TTC549 (cell line): ENCODE measurements around the gene LRRTM4.

Experiments used
- FAIRE-seq: peaks from 2 replicates; lab custom pipeline; 2012; peaks lifted over from hg19 to GRCh38; lab: Jason Lieb, UNC

The LRRTM4 gene

GRCh38 chr2:76985387-76986136 is 536.6 kb downstream of the LRRTM4 start:
- no peak for FAIRE-seq

- FAIRE-seq, result no peak
Observed at GRCh38 chr2:76984359-76984758, 537.8 kb downstream of the LRRTM4 start.

GRCh38 chr2:76980067-76980787 is 541.9 kb downstream of the LRRTM4 start:
- no peak for FAIRE-seq

- FAIRE-seq, result no peak
Observed at GRCh38 chr2:76977846-76978727, 544.1 kb downstream of the LRRTM4 start.

- no peak for FAIRE-seq
Observed at GRCh38 chr2:76975752-76976151, 546.4 kb downstream of the LRRTM4 start.

DNA sequence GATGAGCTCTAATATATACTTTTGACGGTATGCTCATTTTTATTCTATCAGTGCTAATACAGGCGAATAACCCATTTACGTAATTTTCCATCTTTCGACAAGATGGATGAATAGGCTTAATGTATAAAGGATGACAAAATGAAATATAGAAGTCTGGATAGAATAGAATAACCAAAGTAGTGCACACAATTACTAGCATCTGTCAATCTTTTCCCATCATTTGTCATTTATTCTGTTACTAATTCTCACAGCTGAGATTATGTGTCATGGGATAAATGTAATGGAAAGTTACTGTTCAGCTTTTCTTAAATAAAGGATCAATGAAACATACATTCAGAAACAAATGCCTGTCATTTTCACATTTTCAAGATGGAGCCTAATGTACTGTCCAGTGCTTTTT is 548.6 kb downstream of the LRRTM4 start:
- FAIRE-seq, result no peak

DNA sequence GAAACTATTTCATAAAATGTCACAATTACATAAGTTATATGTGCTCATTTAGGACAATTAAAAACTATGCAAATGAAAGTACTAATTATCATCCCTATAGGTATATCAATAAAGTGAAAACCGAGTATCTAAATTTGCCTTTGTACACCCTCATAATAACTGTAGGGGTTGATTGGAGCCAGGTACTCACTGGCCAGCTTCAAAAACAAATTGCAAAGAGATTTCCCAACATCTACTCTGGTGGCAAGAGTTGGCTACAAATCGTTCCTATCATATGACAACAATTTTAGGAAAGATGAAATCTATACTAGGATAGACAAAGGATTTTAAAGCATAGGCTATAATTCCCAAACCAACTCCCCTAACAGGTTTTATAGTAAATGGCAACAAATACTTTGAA is 556.4 kb downstream of the LRRTM4 start:
- FAIRE-seq, result no peak

GRCh38 chr2:76958749-76959148 is 563.4 kb downstream of the LRRTM4 start:
- FAIRE-seq, result no peak

DNA sequence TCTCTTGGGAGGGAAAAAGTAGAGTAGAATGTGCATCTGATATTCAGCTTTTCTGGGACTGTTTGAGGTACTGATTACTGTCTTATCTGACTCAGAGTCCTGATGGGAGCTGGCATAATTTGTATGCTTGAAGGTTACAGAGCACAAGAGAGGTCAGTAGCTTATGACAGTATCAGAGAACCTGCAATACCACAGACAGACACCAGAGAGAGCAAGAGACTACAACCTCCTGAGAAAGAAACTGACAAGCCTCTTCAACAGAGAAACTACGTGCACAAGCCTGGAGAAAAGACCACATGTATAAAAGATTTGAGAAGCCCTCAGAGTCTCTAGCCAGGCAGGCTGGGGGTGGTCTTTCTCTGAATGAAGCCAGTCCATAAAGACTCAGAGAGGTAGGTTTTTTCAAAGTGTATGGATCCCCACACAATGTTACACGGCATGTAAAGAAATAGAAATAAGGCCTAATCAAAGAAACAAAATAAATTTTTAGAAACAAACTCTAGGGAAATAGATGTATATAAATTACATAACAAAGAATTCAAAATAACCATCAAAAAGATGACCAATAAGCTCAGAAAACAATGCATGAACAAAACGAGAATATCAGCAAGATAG is 568.3 kb downstream of the LRRTM4 start:
- FAIRE-seq, result no peak

DNA sequence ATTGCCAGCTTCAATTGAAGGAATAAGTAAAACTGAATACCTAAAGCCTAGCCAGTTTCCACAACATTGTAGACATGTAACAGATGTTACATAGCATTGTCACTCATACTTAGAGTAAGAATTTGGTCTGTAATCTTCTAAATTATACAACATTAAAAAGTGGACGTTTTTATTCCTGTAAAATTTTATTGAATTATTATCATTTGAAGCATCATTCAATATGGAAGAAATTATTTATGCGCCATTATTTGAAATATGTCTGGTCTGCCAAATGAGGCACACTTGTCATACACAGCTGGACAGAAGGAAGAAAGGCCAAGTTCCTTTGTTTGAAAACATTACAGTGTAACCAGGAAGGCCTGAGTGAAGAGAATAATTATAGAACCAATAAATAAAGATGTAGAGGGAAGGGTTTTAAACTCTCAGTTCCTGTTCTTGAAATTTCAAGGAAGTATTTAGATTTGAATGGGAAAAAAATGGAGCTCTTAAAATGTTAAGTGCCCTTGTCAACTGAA is 575.5 kb downstream of the LRRTM4 start:
- FAIRE-seq, result no peak

DNA sequence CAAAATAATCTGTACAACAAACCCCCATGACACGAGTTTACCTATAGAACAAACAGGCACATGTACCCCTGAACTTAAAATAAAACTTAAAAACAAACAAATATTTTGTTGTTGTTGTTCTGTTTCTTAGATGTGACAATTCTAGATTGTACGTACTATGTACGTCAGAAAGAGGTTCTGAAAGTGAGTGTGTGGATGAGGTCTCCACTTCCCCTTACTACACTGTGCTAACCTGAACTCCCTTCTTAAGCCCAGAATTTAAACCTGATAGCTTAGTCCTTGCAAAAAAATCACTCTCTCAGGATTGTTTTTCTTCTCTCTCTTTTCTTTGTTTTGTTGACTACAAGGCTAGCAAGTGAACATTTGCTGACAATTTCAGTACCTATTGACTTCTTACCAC is 581.6 kb downstream of the LRRTM4 start:
- no peak for FAIRE-seq

DNA sequence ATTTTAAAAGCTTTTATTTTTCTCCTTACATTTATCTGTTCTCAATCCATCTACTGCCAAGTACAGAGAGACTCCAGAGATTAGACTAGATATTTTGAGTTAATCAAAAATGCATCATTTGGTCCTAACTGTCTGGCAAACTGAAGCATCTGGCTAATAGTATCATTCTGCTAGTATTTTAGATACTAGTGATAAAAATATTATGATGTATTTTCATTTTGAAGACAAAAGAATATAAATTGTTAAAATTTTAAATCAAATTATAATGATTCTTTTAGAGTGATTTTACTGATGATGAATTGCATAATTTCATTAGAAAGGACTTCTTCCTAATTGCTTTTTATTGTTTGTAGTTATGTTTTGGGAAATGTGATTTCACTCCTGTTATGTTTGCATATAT is 584.0 kb downstream of the LRRTM4 start:
- FAIRE-seq, result no peak

DNA sequence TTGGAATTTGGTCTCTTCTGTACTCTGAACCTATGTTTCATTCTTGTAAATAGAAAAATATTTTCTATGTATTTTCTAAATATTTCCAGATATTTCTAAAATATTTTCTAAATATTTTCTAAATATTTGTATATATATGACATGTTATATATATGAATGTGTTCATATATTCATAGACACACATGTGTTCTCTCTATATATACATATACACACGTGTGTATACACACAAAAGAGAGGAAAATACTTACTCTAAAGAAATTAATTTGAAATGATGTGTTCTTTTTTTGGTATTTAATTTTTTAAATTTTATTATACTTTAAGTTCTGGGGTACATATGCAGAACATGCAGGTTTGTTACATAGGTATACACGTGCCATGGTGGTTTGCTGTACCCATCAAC is 589.6 kb downstream of the LRRTM4 start:
- no peak for FAIRE-seq

DNA sequence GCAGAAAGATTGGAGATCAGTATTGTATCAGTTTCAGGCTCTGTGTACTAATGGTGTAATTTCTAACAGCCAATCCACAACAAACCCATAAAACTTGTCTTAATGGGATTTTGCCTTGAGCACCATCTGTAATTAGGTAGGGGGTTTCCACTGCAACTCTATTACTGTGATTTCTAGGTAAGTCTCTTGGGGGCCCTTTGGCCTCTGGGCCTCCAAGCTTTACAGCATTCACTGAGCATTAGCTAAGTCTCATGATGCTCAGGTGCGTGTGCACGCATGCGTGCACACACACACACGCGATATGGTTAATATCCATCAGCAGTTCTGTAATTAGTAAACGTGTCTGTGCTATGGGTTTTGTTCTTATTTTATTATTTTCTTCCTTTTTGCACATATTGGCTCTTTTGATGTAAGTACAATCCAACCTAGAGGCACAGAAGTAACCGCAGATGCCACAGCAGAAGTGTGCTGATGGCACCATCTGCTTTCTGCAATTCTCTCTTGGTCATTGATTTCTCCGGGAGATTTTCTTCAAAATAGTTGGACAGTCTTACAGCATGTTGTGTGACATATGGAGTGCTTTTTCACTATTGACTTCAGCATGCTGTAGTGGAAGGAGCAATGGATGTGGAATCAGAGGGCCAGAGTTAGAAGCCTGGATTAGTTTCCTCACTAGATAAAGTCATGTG is 592.0 kb downstream of the LRRTM4 start:
- no peak for FAIRE-seq

GRCh38 chr2:76928026-76928425 is 594.1 kb downstream of the LRRTM4 start:
- FAIRE-seq, result no peak

DNA sequence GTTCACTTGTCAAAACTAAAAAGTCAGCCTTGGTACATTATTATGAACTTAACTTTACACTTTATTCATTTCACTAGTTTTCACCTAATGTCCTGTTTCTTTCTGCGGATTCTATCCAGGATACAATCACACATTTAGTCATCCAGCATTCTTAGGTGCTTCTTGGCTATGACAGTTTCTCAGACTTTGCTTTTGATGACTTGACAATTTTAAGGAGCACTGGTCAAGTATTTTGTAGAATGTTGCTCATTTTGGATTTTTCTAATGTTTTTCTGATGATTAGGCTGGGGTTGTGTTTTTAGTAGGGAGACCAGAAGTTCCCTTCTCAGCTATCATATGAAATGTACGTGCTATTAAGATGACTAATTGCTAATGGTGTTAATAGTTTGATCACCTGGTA is 601.2 kb downstream of the LRRTM4 start:
- FAIRE-seq, result no peak

DNA sequence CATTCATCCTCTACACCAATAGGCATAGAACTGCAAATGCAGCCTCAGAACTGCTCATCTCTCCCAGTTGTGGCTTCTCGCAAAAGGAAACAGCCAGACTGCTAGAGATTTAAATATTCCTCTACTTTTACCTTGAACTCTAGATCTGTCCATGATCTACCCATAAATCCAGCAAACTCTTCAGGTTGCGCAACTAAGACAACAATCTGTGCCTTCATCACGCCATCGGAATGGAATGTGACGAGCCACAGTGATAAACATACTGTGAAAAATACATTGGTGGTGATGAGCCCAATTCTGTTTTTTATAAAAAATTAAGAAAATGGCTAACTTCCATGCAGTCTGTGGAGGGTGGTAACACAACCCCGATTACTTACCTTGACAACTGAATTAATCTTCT is 626.7 kb downstream of the LRRTM4 start:
- FAIRE-seq, result no peak

- FAIRE-seq, result no peak
Observed at GRCh38 chr2:76870581-76870980, 651.6 kb downstream of the LRRTM4 start.

- no peak for FAIRE-seq
Observed at GRCh38 chr2:76870011-76870410, 652.2 kb downstream of the LRRTM4 start.

DNA sequence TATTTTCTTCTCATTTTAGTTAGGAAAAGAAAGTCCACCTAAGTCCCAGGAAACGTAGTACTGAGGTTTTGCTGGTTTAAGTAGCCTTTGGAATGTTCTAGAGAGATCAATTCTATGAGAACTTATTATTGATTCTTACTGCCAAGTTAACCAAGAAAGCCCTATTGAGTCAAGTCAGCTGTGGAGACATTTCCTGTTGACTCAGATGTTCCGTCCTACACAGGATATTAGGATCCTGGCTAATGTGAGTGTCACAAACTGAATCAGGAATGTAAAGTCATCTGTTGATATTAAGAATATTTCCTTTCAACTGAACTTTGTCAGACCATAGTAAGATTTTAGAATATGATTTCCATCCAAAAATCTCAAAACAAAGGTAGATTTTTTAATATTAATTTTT is 654.3 kb downstream of the LRRTM4 start:
- no peak for FAIRE-seq

- FAIRE-seq, result no peak
Observed at GRCh38 chr2:76866464-76866863, 655.7 kb downstream of the LRRTM4 start.

- no peak for FAIRE-seq
Observed at GRCh38 chr2:76862901-76863300, 659.3 kb downstream of the LRRTM4 start.
